HepG2 (cell line): ENCODE measurements around the gene ALS2CL. TPM values are rescaled to one million over a fixed set of nuclear protein-coding genes. Genes with fewer than 3 reads are reported as not detected.

ENCODE experiments used
- ATAC-seq: fragments of 200-7000 bp; cut with Tn5 transposase; 3 replicates; pipeline ENCODE4 v1.9.1; 2020; ENCODE audit warnings: mild to moderate bottlenecking, moderate library complexity
- BruUV-seq: library from RNA; stranded (reverse); fragments of 400-500 nt; replicated peaks from 2 replicates; lab custom pipeline; 2021; lab: Mats Ljungman, UMichigan
- CTCF ChIA-PET: fragments of 300-600 bp; formaldehyde crosslinking; extraction: SDS; loops from one replicate; lab custom pipeline; 2021; ENCODE audit warnings: low total read pairs, inconsistent platforms, low intra/inter-chr PET ratio; lab: Yijun Ruan, JAX
- POLR2A ChIA-PET: fragments of 350-600 bp; sonication (Branson Sonifier 250); formaldehyde crosslinking; loops from one replicate; lab custom pipeline; 2020; ENCODE audit warnings: antibody characterized with exemption, inconsistent platforms; lab: Yijun Ruan, JAX
- DNase-seq: peaks from one replicate; pipeline ENCODE4 v3.0.0-alpha.2; 2015; ENCODE audit warnings: low spot score
- FAIRE-seq: peaks from 3 replicates; lab custom pipeline; 2011; peaks lifted over from hg19 to GRCh38; lab: Jason Lieb, UNC
- H2AFZ ChIP-seq: one replicate; pipeline ENCODE4 v1.6.1; 2011; ENCODE audit warnings: low read length, inconsistent platforms
- H3K27ac ChIP-seq: fragments of 300-600 bp; 3 replicates; pipeline ENCODE4 v1.8.0; 2011; ENCODE audit warnings: mixed run types, mild to moderate bottlenecking, mixed read lengths, low read length, inconsistent platforms; ENCODE audit not compliant: insufficient read depth; ENCODE audit errors: extremely low read length
- H3K27me3 ChIP-seq, 2 experiments: fragments of 200-600 bp in 1 of 2; 2 replicates in 1 of 2; 3 replicates in 1 of 2; pipeline versions ENCODE4 v1.6.0 to v1.8.0; 2011; ENCODE audit warnings: low read length in 2 of 2, mild to moderate bottlenecking in 2 of 2, moderate library complexity in 2 of 2, inconsistent platforms in 1 of 2; ENCODE audit not compliant: insufficient read depth in 2 of 2, control insufficient read depth in 1 of 2
- H3K36me3 ChIP-seq, 2 experiments: fragments of 200-600 bp in 1 of 2; replicated peaks in 1 of 2; 2 replicates in 1 of 2; 3 replicates in 1 of 2; pipeline versions ENCODE4 v1.5.1 to v1.8.0; 2011; ENCODE audit warnings: low read length in 2 of 2, inconsistent platforms in 1 of 2; ENCODE audit not compliant: insufficient read depth in 2 of 2, control insufficient read depth in 1 of 2
- H3K4me1 ChIP-seq: 2 replicates; pipeline ENCODE4 v1.5.1; 2012; ENCODE audit warnings: low read length, inconsistent platforms; ENCODE audit not compliant: insufficient read depth
- H3K4me2 ChIP-seq: 2 replicates; pipeline ENCODE4 v1.6.0; 2011; ENCODE audit warnings: low read depth, low read length, inconsistent platforms
- H3K4me3 ChIP-seq, 3 experiments: fragments of 200-600 bp in 1 of 3; sonication (generic), shearing (Covaris generic) in 1 of 3; replicated peaks in 1 of 3; 2 replicates each; pipeline ENCODE4 v1.5.1; 2011 to 2016; ENCODE audit warnings: low read length in 3 of 3, inconsistent platforms in 2 of 3, low read depth in 2 of 3, mild to moderate bottlenecking in 2 of 3, control low read depth in 1 of 3, mixed read lengths in 1 of 3; ENCODE audit not compliant: insufficient read depth in 1 of 3
- H3K79me2 ChIP-seq: one replicate; pipeline ENCODE4 v1.6.1; 2011; ENCODE audit warnings: low read length, inconsistent platforms; ENCODE audit not compliant: insufficient read depth
- H3K9ac ChIP-seq: 2 replicates; pipeline ENCODE4 v1.6.0; 2011; ENCODE audit warnings: mild to moderate bottlenecking, low read depth, low read length, inconsistent platforms; ENCODE audit not compliant: insufficient read depth
- H3K9me3 ChIP-seq: 2 replicates; pipeline ENCODE4 v1.5.1; 2012; ENCODE audit warnings: mild to moderate bottlenecking, low read length
- H4K20me1 ChIP-seq: 2 replicates; pipeline ENCODE4 v1.6.0; 2011; ENCODE audit warnings: inconsistent platforms, mild to moderate bottlenecking, low read length, moderate library complexity; ENCODE audit not compliant: insufficient read depth
- CBFB ChIP-seq: sonication (generic); formaldehyde crosslinking; IDR thresholded peaks from 2 replicates; pipeline ENCODE4 v1.4.0; 2020; ENCODE audit warnings: missing genetic modification reagents
- GATAD1 ChIP-seq: IDR thresholded peaks from 2 replicates; pipeline ENCODE4 v1.6.1; 2016; ENCODE audit warnings: missing genetic modification reagents, missing compliant biosample characterization
- KMT2B ChIP-seq: IDR thresholded peaks from 2 replicates; pipeline ENCODE4 v1.6.1; 2016; ENCODE audit warnings: missing genetic modification reagents, missing compliant biosample characterization
- SMARCE1 ChIP-seq: fragments of 450-650 bp; IDR thresholded peaks from 2 replicates; pipeline ENCODE4 v1.6.1; 2017; ENCODE audit warnings: borderline replicate concordance
- SPEN ChIP-seq: sonication (generic); formaldehyde crosslinking; IDR thresholded peaks from 2 replicates; pipeline ENCODE4 v1.5.1; 2020; ENCODE audit warnings: low read depth, mild to moderate bottlenecking, missing genetic modification reagents
- SRSF1 ChIP-seq: fragments of 200-400 bp; formaldehyde crosslinking; optimal IDR thresholded peaks from 2 replicates; pipeline ENCODE3; 2017; ENCODE audit warnings: mild to moderate bottlenecking, low read depth, low read length, moderate library complexity
- SRY ChIP-seq: sonication (generic); formaldehyde crosslinking; IDR thresholded peaks from 2 replicates; pipeline ENCODE4 v1.8.0; 2022; ENCODE audit warnings: mild to moderate bottlenecking, missing genetic modification reagents
- TBP ChIP-seq: sonication (generic); formaldehyde crosslinking; IDR thresholded peaks from 2 replicates; pipeline ENCODE4 v1.5.0; 2020; ENCODE audit warnings: missing genetic modification reagents
- ZBTB8A ChIP-seq: sonication (generic); formaldehyde crosslinking; IDR thresholded peaks from 2 replicates; pipeline ENCODE4 v1.4.0; 2020; ENCODE audit warnings: mild to moderate bottlenecking, low read depth, missing genetic modification reagents, borderline replicate concordance
- ZMYM3 ChIP-seq: sonication (generic); formaldehyde crosslinking; IDR thresholded peaks from 2 replicates; pipeline ENCODE4 v1.5.1; 2020; ENCODE audit warnings: mild to moderate bottlenecking, missing genetic modification reagents
- ZMYM4 ChIP-seq: sonication (generic); formaldehyde crosslinking; IDR thresholded peaks from 2 replicates; pipeline ENCODE4 v1.8.1; 2023; ENCODE audit warnings: mild to moderate bottlenecking, missing genetic modification reagents
- WGBS: methylation state at CpG from one replicate; pipeline ENCODE4 v1.1.6; 2017; ENCODE audit warnings: low lambda C conversion rate; 5-methylcytosine and 5-hydroxymethylcytosine counted together
- in situ Hi-C: cut with HindIII; loops from 2 replicates; pipeline ENCODE4 v1.10.0; 2017; ENCODE audit warnings: low pct_unique_long_range_greater_than_20kb; ENCODE audit not compliant: extremely low pct_ligation_motif_present
- intact Hi-C: fragments of 100-400 bp; cut with micrococcal nuclease; formaldehyde crosslinking; loops from one replicate; pipeline ENCODE4 v1.10.0; 2022; ENCODE audit not compliant: unreplicated experiment
- polyA plus RNA-seq, 8 experiments: library from polyadenylated mRNA; depleted of rRNA in 3 of 8; stranded (reverse) in 7 of 8; unstranded in 1 of 8; fragments of >200 nt; fragmentation: Illumina TruSeq in 4 of 8; extraction: Trizol in 4 of 8; gene quantifications; 2 replicates each; pipeline versions ENCODE4 v1.2.1 to v1.2.3, GENCODE V29; 2011 to 2016; ENCODE audit warnings: low read depth in 4 of 8, missing spikeins in 1 of 8, mixed read lengths in 1 of 8; ENCODE audit not compliant: insufficient read depth in 1 of 8
- total RNA-seq, 5 experiments: library from RNA; depleted of rRNA; stranded (reverse); fragments of >200 nt; fragmentation: Illumina TruSeq; extraction: Trizol; gene quantifications; 2 replicates each; pipeline ENCODE4 v1.2.3, GENCODE V29; 2016; ENCODE audit warnings: low read depth in 1 of 5
- TF ChIP-seq, protein P1 (sequence below): sonication (generic); formaldehyde crosslinking; IDR thresholded peaks from 2 replicates; pipeline ENCODE4 v1.5.1; 2020; ENCODE audit warnings: missing genetic modification reagents, mild to moderate bottlenecking, borderline replicate concordance

The ALS2CL gene
- total and polyA plus RNA-seq, 2 of the 13 experiments (the other 11 are each of a cell fraction or from before 2014, with no cell fraction given): not detected

DNA sequence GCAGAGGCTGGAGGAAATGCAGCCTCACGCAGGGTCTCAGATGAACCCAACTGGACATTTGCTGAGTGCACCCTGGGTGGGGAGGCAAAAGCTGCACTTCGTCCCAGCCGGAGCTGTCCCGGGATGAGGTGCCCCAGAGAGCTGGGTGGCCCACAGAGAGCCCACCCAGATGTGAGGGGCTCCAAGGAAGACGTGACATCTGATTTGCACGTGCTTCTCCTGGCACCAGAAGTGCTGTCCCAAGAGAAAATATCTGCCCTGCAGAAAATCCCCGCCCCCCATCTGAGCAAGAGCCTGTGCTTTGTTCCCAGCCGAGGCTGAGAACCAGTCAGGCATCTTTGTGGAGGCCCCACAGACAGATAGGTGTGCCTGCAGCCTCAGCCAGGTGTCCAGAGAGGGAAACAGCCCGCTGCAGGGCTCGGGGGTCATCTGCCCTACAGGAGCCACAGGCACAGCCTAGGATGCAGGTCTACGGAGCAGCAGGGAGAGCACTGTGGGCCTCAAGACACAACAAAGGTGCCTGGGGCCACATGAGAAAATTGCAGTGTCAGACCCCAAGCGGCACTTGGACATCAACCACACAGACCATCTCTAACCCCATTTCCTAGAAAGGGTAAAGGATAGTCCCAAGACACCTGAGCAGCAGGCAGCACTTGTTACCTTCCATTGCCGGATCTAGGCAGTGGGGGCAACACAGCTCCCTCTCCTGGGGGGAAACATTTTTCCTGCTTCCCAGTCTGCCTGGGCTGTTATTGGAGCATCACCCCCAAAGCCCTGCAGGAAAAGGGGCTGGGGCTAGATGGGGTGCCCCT, 13.5 kb upstream of the ALS2CL start:
- FAIRE-seq (no peak), DNase-seq (no peak), ATAC-seq (no peak)
- Histone ChIP-seq H3K9me3 (no peaks in the 10 kb centered on the region), H3K27ac (no peak overlapping the region), H3K4me1 (peaks cover 11% of the 10 kb centered on the region), H4K20me1 (no peaks in the 10 kb centered on the region), H2AFZ (no peak overlapping the region), H3K79me2 (no peaks in the 10 kb centered on the region), H3K36me3 (no peaks in the 10 kb centered on the region), H3K9ac (no peak overlapping the region), H3K27me3 (peaks cover 1 to 15% of the 10 kb centered on the region in 2 experiments; a peak in 3 of 5 replicates), H3K4me2 (no peak overlapping the region), H3K4me3 (no peak overlapping the region)
- intact Hi-C loops: no loop called here
- in situ Hi-C loops: no loop called here
- WGBS: 10% methylated on average over 7 of the region's 13 CpGs
- no TSS peak for BruUV-seq
- CTCF ChIA-PET: no interaction called here
- no peak for TF ChIP-seq ZMYM4
- TF ChIP-seq SRSF1: no peak
- no peak for TF ChIP-seq ZMYM3
- no peak for TF ChIP-seq CBFB
- TF ChIP-seq SRY (CRISPR knock-in tag): no peak
- TF ChIP-seq TBP: no peak
- TF ChIP-seq, all 625 proteins: peak for 0
- POLR2A ChIA-PET: no interaction called here

DNA sequence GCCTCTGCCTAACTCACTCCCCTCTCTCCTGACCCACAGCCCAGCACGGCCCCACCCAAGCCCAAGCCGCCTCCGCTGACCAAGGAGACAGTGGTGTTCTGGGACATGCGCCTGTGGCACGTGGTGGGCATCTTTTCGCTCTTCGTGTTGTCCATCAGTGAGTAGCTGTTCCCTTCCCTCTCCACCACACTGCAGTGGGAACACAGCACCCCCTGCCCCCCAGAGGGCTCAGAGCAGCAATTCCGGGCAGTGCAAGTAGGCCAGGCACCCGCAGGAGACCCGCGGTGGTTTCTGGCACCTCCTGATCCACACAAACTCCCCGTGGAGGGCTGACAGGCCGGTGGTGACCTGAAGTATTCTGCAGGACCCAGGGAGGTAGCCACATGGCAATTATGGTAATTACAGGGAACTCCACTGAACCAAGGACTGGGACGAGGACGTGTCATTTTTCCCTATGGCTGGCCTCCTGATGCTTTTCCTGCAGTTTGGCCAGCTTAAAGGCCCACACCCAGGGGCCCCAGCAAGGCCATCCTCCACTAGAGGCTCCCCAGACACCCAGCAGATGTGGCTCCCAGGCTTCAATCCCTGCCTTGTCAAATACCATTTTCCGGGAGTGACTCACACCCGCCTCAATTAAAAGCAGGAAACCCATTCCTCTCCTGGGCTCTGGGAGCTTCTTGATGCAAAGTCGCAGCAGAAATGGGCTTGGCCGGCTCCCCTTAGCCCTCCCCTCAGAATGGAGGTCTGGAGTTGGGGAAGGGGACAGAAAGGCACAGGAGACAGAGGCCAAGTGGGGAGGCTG, 12.5 kb upstream of the ALS2CL start:
- no peaks in the 10 kb centered on the region for H3K79me2 ChIP-seq
- no peak for FAIRE-seq
- H3K4me3 ChIP-seq: no peak overlapping the region
- no peak overlapping the region for H3K4me2 ChIP-seq
- no TSS peak for BruUV-seq
- 42% methylated on average over 11 of the region's 19 CpGs for WGBS
- TF ChIP-seq SMARCE1 (no peak), GATAD1 (CRISPR knock-in tag) (no peak), SPEN (CRISPR knock-in tag) (no peak), ZBTB8A (CRISPR knock-in tag) (no peak), KMT2B (CRISPR knock-in tag) (no peak)
- TF ChIP-seq, protein P1, sequence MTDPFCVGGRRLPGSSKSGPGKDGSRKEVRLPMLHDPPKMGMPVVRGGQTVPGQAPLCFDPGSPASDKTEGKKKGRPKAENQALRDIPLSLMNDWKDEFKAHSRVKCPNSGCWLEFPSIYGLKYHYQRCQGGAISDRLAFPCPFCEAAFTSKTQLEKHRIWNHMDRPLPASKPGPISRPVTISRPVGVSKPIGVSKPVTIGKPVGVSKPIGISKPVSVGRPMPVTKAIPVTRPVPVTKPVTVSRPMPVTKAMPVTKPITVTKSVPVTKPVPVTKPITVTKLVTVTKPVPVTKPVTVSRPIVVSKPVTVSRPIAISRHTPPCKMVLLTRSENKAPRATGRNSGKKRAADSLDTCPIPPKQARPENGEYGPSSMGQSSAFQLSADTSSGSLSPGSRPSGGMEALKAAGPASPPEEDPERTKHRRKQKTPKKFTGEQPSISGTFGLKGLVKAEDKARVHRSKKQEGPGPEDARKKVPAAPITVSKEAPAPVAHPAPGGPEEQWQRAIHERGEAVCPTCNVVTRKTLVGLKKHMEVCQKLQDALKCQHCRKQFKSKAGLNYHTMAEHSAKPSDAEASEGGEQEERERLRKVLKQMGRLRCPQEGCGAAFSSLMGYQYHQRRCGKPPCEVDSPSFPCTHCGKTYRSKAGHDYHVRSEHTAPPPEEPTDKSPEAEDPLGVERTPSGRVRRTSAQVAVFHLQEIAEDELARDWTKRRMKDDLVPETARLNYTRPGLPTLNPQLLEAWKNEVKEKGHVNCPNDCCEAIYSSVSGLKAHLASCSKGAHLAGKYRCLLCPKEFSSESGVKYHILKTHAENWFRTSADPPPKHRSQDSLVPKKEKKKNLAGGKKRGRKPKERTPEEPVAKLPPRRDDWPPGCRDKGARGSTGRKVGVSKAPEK (CRISPR knock-in tag): no peak
- ChIA-PET POLR2A (no interaction called here), CTCF (interaction anchor here (0.8 to 2.2 kb wide), 6 partner anchors 187 to 618 kb away, joined by 3 to 39 read pairs (median 4); no protein-coding TSS in a partner anchor)
- no peak for ATAC-seq
- H4K20me1 ChIP-seq: no peaks in the 10 kb centered on the region
- no peak for DNase-seq
- H3K9ac ChIP-seq: no peak overlapping the region
- in situ Hi-C loops (no loop called here), intact Hi-C loops (loop anchor here (1.0 kb wide), 2 partner anchors 189 to 203 kb away; no protein-coding TSS in a partner anchor)
- no peak overlapping the region for H3K27ac ChIP-seq
- H2AFZ ChIP-seq: no peak overlapping the region
- H3K4me1 ChIP-seq: peaks cover 1% of the 10 kb centered on the region; the same call in 1 of the 2 replicates
- peaks cover 1 to 15% of the 10 kb centered on the region in 2 experiments; a peak in 3 of 5 replicates for H3K27me3 ChIP-seq
- no peaks in the 10 kb centered on the region for H3K36me3 ChIP-seq
- no peaks in the 10 kb centered on the region for H3K9me3 ChIP-seq
